AG04449 (cell line): Measurements from ENCODE around the gene BIN1.

Experiments used
- CTCF ChIA-PET: fragments of 350-600 bp; formaldehyde crosslinking; extraction: SDS; loops from one replicate; lab custom pipeline; 2021; ENCODE audit warnings: antibody characterized with exemption; lab: Yijun Ruan, JAX
- POLR2A ChIA-PET: fragments of 400-600, 350-600 bp; formaldehyde crosslinking; extraction: SDS; loops from one replicate; lab custom pipeline; 2020; ENCODE audit warnings: antibody characterized with exemption, inconsistent platforms; lab: Yijun Ruan, JAX
- DNase-seq: peaks from one replicate; pipeline ENCODE4 v3.0.0-alpha.2; 2010; ENCODE audit warnings: low read depth, low spot score
- H3K4me3 ChIP-seq: 2 replicates; pipeline ENCODE4 v1.5.1; 2011; ENCODE audit warnings: low read depth, mild to moderate bottlenecking, control low read depth, low read length
- TF ChIP-seq, protein P1 (sequence below): IDR thresholded peaks from one replicate; pipeline ENCODE4 v1.5.1; 2011; ENCODE audit warnings: mild to moderate bottlenecking, moderate library complexity, low read length, control low read depth, inconsistent platforms; ENCODE audit not compliant: insufficient read depth; ENCODE audit errors: missing control alignments

BIN1 gene

DNA sequence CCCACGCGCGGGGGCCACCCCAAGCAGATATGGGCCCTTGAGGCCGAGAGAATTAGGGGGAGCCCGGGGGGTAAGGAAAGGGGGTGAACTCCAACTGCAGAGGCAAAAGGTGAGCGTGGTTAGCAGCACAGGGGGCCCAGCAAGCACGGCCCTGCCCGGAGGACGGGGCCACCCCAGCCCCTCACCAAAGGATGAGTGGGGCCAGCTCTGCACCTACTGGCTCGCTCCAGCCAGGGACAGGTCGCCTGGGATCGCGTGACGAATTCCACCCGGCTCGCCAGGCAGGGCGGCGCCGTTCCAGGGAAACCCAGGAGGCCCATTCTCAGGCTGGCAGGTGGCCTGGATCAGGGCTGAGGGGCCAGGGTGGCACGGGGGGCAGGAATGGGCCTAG is 38.6 kb downstream of the BIN1 start:
- TF ChIP-seq, protein P1, sequence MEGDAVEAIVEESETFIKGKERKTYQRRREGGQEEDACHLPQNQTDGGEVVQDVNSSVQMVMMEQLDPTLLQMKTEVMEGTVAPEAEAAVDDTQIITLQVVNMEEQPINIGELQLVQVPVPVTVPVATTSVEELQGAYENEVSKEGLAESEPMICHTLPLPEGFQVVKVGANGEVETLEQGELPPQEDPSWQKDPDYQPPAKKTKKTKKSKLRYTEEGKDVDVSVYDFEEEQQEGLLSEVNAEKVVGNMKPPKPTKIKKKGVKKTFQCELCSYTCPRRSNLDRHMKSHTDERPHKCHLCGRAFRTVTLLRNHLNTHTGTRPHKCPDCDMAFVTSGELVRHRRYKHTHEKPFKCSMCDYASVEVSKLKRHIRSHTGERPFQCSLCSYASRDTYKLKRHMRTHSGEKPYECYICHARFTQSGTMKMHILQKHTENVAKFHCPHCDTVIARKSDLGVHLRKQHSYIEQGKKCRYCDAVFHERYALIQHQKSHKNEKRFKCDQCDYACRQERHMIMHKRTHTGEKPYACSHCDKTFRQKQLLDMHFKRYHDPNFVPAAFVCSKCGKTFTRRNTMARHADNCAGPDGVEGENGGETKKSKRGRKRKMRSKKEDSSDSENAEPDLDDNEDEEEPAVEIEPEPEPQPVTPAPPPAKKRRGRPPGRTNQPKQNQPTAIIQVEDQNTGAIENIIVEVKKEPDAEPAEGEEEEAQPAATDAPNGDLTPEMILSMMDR: no peak
- POLR2A ChIA-PET: interaction anchor here (0.8 kb wide), 1 partner anchor 18 kb away, joined by 3 read pairs; no protein-coding TSS in a partner anchor
- CTCF ChIA-PET: interaction anchor here (0.8 to 8.9 kb wide), 21 partner anchors 10 to 412 kb away, joined by 3 to 95 read pairs (median 4); no protein-coding TSS in a partner anchor
- no peak for DNase-seq
- H3K4me3 ChIP-seq: no peak overlapping the region

DNA sequence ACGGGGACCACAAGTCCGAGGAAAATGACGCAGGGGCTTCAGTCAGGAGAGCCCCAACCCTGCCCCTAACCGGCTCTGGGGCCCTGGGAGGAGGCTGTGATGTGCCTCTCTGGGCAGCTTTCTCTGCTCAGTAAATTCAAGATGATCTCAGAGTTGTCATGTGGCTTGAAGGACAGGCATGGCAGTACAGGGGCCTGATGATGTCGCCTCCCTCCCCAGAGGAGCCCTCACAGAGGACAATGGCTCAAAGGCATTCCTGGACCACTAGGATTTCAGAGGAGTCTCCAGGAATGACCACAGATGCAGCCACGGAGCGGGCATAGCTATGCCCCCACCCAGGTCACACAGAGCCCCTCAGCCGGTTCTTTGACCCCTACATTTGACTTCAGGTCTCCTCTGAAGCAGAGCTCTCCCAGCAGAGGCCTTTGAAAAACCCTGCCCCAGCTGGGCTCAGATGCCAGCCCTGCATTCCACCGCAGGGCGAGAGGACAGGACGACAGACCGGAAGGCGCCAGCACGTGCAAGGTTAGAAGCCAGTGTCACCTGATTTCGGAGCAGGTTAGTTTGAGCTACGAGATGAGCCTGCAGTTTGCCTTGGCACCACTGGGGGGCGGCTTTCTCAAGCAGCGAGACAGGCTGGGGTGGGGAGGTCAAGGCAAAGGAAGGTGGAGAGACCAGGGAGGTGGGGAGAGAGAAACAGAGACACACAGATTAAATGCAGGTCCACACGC is 39.2 kb downstream of the BIN1 start:
- ChIA-PET POLR2A (interaction anchor here (0.6 to 0.8 kb wide), 2 partner anchors 19 to 392 kb away, joined by 3 read pairs; no protein-coding TSS in a partner anchor), CTCF (interaction anchor here (0.7 to 8.9 kb wide), 23 partner anchors 11 to 413 kb away, joined by 3 to 95 read pairs (median 4); no protein-coding TSS in a partner anchor)
- DNase-seq: no peak
- H3K4me3 ChIP-seq: no peak overlapping the region
- TF ChIP-seq, protein P1: peak; percentile 88

DNA sequence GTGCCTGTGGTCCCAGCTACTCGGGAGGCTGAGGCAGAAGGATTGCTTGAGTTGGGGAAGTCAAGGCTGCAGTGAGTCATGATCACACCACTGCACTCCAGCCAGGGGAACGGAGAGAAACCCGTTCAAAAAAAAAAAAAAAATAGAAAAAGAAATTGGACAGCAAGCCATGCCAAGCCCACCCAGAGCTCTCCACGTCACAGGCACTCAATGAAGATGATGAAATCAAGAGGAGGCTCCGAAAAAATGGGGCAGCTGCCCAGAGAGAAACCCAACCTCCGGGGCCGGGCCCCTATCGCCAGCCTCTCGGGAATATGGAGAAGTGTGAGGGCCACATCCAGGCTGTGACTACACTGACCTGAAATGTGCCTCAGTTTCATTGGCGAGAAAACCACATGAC is 40.0 kb downstream of the BIN1 start:
- ChIA-PET CTCF (interaction anchor here (1.0 to 8.9 kb wide), 9 partner anchors 12 to 412 kb away, joined by 3 to 95 read pairs (median 6); no protein-coding TSS in a partner anchor), POLR2A (no interaction called here)
- no peak overlapping the region for H3K4me3 ChIP-seq
- TF ChIP-seq, protein P1: no peak
- no peak for DNase-seq

DNA sequence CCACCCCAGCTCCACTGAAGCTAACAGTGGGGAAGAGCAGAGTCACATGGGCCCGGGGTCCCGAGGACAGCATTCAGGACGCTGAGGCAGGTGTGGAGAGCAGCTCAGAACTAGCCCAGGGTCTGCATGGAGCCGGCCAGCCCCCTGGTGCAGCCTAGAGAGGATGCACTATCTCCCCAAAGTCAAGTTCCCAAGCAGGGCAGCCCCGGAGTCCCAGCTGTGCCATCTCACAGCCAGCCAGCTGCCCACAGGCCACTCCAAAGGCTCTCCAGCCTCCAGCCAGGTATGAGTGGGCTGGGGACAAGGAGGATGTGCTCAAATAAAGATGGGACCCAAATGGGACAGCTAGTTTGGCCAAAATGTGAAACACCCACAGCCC is 41.0 kb downstream of the BIN1 start:
- CTCF ChIA-PET: interaction anchor here (1.2 to 8.9 kb wide), 4 partner anchors 13 to 108 kb away, joined by 3 to 95 read pairs (median 31); no protein-coding TSS in a partner anchor
- TF ChIP-seq, protein P1: no peak
- POLR2A ChIA-PET: no interaction called here
- DNase-seq: no peak
- H3K4me3 ChIP-seq: no peak overlapping the region

DNA sequence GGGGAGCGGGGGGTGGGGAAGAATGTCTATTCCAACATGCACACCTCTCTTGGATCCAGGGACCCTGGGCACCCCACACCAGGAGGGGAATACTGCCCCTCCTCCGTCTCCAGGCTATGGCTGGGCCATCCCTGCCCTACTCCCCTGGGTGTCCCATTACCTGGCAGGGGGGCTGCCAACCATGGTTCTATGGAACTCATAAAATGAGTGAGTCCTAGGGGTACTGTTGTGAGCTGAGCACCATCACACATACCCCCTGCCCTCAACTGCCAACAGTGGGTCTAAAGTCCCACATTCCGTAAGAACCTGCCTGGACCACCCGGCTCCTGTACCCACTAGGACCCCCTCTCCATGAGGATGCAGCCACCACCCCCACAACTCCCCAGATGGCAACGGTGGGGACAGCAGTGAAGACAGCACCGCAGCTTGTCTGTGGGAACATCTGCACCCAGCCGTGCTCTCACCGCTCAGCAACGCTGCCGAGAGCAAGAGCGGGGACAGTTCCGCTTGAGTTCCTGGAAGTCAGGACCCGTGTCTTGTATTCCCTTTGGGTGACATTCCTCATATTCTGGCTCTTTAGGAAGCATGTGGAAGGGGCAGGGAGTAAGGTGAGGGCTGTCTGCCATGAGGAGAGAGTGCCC is 41.5 kb downstream of the BIN1 start:
- ChIA-PET CTCF (interaction anchor here (1.2 to 8.9 kb wide), 5 partner anchors 13 to 110 kb away, joined by 3 to 95 read pairs (median 7); no protein-coding TSS in a partner anchor), POLR2A (interaction anchor here (0.6 to 2.1 kb wide), 3 partner anchors 19 to 88 kb away, joined by 3 to 5 read pairs (median 5); partner anchors contain the start of gene BIN1)
- TF ChIP-seq, protein P1: no peak
- H3K4me3 ChIP-seq: no peak overlapping the region
- no peak for DNase-seq
